ENCODE data around the gene RNF207.

Gene RNF207

DNA sequence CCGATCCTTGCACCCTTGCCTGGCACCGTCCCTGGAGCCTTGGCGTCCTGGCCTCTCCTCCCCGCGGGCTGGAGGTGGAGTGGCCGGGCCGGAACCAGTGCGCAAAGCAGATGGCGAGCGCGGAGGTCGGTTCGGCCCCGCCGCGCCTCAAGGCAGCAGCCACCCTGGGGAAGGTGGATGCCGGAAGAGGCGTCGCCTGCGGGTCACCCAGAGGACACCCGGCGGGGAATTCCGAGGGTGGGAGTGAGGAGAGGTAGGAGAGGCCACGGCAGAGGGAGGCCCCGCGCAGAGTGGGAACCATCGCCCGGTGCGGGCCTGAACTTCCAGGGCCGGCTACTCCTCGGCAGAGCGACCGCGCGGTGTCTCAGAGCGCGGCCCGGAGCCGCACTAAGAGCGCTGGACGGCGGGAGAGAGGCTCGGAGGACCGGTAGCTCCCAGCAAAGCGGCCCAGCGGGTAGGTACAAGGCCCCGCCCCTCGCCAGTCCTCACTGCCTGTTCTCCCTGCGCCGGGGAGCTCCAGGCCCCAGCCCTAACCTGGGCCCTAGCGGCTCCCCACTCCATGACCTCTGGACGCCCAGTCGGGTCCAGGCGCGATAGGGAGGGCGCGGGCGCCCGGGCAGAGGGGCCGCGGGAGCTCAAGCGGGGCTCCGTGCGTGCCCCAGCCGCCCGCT is at the start of gene RNF207:
RNF207 (plus strand) TSS at position 271 of the 671 bp plus-strand sequence. CDS start 417 bp downstream, outside the sequence.
- DNase-seq = peak; percentile 57
- H3K27ac Mint-ChIP-seq = no peak within 1 kb of the TSS
- H3K4me1 Mint-ChIP-seq = peaks cover 12 to 44% of the 10 kb centered on the region in 2 donors
- H3K27me3 Mint-ChIP-seq = peaks cover 31 to 42% of the 10 kb centered on the region in 2 donors
- H3K9me3 Mint-ChIP-seq = no peaks in the 10 kb centered on the region
- H3K4me3 Mint-ChIP-seq = peak within 1 kb of the TSS; percentile 79 to 82
- H3K36me3 Mint-ChIP-seq = peaks cover 4% of the 10 kb centered on the region in 2 donors
- ATAC-seq (replicated peaks) = peak; percentile 66 to 67

DNA sequence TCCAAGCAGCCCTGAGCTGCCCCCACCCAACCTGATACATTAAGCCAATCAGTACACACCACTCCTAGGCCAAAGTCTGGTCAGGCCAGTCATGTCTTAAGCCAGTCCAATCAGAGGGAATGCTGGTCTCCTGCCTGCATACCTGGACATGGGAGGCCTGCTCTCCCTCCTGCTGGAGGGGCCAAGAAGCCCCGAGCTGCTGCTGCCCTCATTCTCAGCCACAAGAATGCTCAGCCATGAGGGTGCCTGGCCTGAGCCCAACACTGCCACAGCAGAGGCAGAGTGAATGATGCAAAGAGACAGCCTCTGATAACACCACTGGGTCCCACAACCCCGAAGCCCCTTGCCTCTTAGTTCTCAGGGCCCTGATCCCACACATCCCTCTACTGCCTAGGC is 48.8 kb upstream of the RNF207 start:
- no peak for DNase-seq
- Mint-ChIP-seq H3K27me3 (peaks cover 15 to 23% of the 10 kb centered on the region in 2 donors), H3K27ac (no peak overlapping the region), H3K36me3 (peaks cover 0 to 5% of the 10 kb centered on the region in 2 donors), H3K9me3 (no peaks in the 10 kb centered on the region), H3K4me3 (no peak overlapping the region), H3K4me1 (no peaks in the 10 kb centered on the region)
- no peak for ATAC-seq (replicated peaks)

GRCh38 chr1:6157528-6158174 is 48.3 kb upstream of the RNF207 start:
- no peak overlapping the region for H3K4me3 Mint-ChIP-seq
- no peak overlapping the region for H3K27ac Mint-ChIP-seq
- no peaks in the 10 kb centered on the region for H3K9me3 Mint-ChIP-seq
- peaks cover 0 to 5% of the 10 kb centered on the region in 2 donors for H3K36me3 Mint-ChIP-seq
- DNase-seq (no peak), ATAC-seq (replicated peaks) (no peak)
- H3K27me3 Mint-ChIP-seq = peaks cover 15 to 23% of the 10 kb centered on the region in 2 donors
- no peaks in the 10 kb centered on the region for H3K4me1 Mint-ChIP-seq

DNA sequence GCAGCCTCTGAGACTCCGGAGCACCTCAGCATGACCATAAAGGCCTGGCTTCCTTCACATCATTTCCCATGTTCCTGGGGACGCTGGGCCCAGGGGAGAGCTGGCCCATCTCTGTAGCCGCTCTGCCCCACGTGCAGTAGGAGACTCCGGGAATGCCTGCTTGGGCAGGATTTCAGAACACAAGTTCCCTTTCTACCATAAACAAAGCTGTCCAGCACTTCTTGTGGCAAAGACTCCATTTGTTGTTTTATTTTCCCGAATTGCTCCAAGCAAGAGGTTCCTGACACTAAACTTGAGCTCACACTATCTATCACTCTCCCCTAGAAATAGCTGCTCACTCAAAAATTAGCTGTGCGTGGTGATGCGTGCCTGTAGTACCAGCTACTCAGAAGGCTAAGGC is 47.7 kb upstream of the RNF207 start:
- Mint-ChIP-seq H3K4me3 (no peak overlapping the region), H3K36me3 (peaks cover 0 to 5% of the 10 kb centered on the region in 2 donors), H3K27me3 (peaks cover 15 to 23% of the 10 kb centered on the region in 2 donors), H3K4me1 (no peaks in the 10 kb centered on the region), H3K9me3 (no peaks in the 10 kb centered on the region), H3K27ac (no peak overlapping the region)
- no peak for ATAC-seq (replicated peaks)
- no peak for DNase-seq

DNA sequence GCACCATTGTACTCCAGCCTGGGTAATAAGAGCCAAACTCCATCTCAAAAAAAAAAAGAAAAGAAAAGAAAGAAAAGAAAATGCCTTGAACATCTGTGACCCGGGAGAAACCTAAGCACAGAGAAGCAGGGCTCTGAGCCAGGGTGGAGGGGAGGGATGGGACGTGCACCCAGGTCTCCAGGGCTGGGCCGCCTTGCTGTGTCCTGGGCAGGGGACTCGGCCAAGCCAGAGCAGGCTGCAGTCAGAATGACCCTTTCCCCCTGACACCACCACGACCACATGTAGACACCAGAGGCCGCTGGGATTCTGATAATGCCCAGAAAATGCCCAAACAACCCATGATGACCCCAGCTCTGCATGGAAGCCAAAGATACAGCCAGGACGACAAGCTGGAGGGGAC is 43.6 kb upstream of the RNF207 start:
- Mint-ChIP-seq H3K27ac (no peak overlapping the region), H3K4me1 (no peaks in the 10 kb centered on the region), H3K9me3 (no peaks in the 10 kb centered on the region), H3K27me3 (peaks cover 26 to 33% of the 10 kb centered on the region in 2 donors), H3K4me3 (no peak overlapping the region), H3K36me3 (peaks cover 0 to 5% of the 10 kb centered on the region in 2 donors)
- ATAC-seq (replicated peaks) (no peak), DNase-seq (no peak)

- peaks cover 29 to 33% of the 10 kb centered on the region in 2 donors for H3K27me3 Mint-ChIP-seq
- no peak for ATAC-seq (replicated peaks)
These were observed 43.1 kb upstream of the RNF207 start for GRCh38 chr1:6162773-6163172.

DNA sequence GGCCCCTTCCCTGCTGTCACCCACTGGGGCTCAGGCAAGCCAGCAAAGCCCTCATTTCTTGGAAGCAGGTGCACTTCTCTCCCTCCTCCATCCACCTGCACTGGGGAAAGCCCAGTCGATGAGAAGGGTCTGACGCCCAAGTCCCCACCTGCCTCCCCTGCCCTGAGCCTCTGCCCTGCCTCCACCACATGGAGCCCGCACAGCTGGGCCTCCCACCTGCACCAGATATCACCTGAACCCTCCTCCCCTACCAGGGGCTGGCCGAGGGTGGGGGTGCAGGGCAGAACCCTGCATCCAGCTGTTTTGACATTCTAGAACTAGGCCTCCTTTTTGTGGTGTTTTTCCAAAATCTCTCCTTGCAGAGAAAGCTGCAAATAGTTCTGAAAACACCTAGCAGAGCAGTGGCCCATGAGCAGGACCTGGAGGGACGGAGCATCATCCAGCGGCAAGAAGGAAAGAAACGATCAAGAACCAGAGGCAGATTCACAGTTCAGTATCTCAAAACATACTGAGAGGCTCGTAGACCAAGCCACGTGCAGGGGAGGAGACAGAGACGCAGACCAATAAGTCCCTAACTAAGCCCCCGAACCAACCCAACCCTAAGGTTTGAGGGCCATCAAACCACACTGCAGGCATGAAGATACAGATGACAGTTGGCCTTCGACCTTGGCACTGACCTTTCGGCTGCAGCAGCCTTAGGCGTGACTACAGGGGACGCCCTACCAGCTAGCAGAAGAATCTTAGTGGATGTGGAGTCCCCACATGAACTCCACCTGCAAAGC is 42.5 kb upstream of the RNF207 start:
- ATAC-seq (replicated peaks) = no peak
- no peaks in the 10 kb centered on the region for H3K9me3 Mint-ChIP-seq
- no peak overlapping the region for H3K27ac Mint-ChIP-seq
- no peak for DNase-seq
- H3K27me3 Mint-ChIP-seq = peaks cover 29 to 33% of the 10 kb centered on the region in 2 donors
- peaks cover 0 to 5% of the 10 kb centered on the region in 2 donors for H3K36me3 Mint-ChIP-seq
- H3K4me3 Mint-ChIP-seq = no peak overlapping the region
- H3K4me1 Mint-ChIP-seq = no peaks in the 10 kb centered on the region

More at GRCh38 chr1:6162773-6163172, 43.1 kb upstream of the RNF207 start:
- Mint-ChIP-seq H3K9me3 (no peaks in the 10 kb centered on the region), H3K4me1 (no peaks in the 10 kb centered on the region), H3K4me3 (no peak overlapping the region), H3K36me3 (peaks cover 0 to 5% of the 10 kb centered on the region in 2 donors), H3K27ac (no peak overlapping the region)
- DNase-seq = no peak

- DNase-seq = no peak
- H3K9me3 Mint-ChIP-seq = no peaks in the 10 kb centered on the region
- peaks cover 0 to 4% of the 10 kb centered on the region in 2 donors for H3K36me3 Mint-ChIP-seq
- no peak overlapping the region for H3K27ac Mint-ChIP-seq
- H3K4me3 Mint-ChIP-seq = no peak overlapping the region
- H3K27me3 Mint-ChIP-seq = peaks cover 28 to 30% of the 10 kb centered on the region in 2 donors
- no peaks in the 10 kb centered on the region for H3K4me1 Mint-ChIP-seq
- no peak for ATAC-seq (replicated peaks)
These were observed 41.8 kb upstream of the RNF207 start for GRCh38 chr1:6163973-6164617.

DNA sequence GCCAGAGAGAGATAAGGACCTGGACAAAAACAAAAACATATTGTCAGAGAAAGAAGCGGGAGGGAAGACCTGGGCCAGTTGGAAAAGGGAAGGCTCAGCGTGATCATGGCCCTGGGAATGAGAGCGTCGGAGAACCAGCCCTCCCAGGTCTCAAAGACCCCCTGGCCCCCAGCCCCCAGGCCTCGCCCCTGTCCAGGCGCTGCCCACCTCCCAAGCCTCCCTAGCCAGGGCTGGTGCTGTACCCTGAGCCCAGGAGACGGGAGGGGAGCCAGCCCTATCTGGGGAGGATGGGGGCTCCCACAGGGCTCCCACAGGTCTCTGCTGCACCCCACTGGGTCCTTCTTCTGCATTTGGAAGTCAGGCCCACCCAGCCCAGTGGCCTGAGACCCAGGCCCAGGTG is 40.9 kb upstream of the RNF207 start:
- Mint-ChIP-seq H3K4me1 (no peaks in the 10 kb centered on the region), H3K27ac (no peak overlapping the region), H3K4me3 (no peak overlapping the region), H3K9me3 (no peaks in the 10 kb centered on the region), H3K27me3 (peaks cover 20 to 30% of the 10 kb centered on the region in 2 donors), H3K36me3 (no peaks in the 10 kb centered on the region)
- no peak for DNase-seq
- no peak for ATAC-seq (replicated peaks)

DNA sequence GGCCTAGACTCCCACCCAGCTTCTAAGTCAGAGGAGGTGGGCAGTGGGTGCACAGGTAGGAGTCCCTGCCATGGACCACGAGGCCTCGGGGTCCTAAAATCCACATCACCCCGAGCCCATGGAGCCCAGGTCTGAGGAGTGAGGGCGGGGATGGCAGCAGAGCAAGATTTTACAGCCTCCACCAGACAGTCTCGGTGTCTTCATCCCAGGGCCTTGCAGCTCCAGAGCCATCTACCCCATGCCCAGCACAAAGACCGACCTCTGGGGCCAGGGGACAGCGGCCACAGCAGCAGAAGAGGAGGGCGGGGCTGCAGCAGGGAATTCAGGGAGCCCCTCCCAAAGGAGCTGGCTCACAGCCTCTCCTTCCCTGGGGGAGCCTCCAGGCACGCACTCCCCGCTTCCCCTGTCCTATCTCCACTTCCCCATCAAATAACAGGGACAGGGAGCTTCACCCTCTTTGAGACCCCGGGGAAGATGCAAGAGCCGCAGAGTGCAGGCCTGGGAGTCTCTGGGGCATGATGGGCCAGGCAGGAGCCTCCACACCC is 40.4 kb upstream of the RNF207 start:
- DNase-seq = no peak
- Mint-ChIP-seq H3K27me3 (peaks cover 20 to 33% of the 10 kb centered on the region in 2 donors), H3K27ac (no peak overlapping the region), H3K36me3 (no peaks in the 10 kb centered on the region), H3K4me3 (no peak overlapping the region), H3K9me3 (no peaks in the 10 kb centered on the region), H3K4me1 (no peaks in the 10 kb centered on the region)
- no peak for ATAC-seq (replicated peaks)

DNA sequence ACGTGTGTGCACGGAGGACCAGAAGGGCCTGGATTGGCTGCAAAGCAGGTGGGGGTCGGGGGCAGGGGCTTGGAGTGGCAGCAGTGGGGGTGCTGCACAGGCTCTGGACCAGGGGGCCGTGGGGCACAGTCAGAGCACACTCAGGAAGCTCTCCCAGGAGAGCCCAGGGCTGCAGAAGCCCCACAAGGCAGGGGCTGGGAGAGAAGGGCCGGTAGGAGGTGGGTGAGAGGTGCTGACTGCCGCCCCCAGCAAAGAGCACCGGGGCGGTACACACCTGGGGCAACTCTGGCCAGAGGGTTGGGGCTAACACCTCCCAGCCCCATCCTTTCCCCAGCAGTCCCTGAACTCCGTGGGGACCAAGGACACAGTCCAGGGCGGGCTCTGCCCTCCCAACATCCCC is 39.7 kb upstream of the RNF207 start:
- Mint-ChIP-seq H3K4me3 (no peak overlapping the region), H3K9me3 (no peaks in the 10 kb centered on the region), H3K4me1 (no peaks in the 10 kb centered on the region), H3K27me3 (peaks cover 15 to 27% of the 10 kb centered on the region in 2 donors), H3K27ac (no peak overlapping the region), H3K36me3 (no peaks in the 10 kb centered on the region)
- ATAC-seq (replicated peaks) (no peak), DNase-seq (no peak)

DNA sequence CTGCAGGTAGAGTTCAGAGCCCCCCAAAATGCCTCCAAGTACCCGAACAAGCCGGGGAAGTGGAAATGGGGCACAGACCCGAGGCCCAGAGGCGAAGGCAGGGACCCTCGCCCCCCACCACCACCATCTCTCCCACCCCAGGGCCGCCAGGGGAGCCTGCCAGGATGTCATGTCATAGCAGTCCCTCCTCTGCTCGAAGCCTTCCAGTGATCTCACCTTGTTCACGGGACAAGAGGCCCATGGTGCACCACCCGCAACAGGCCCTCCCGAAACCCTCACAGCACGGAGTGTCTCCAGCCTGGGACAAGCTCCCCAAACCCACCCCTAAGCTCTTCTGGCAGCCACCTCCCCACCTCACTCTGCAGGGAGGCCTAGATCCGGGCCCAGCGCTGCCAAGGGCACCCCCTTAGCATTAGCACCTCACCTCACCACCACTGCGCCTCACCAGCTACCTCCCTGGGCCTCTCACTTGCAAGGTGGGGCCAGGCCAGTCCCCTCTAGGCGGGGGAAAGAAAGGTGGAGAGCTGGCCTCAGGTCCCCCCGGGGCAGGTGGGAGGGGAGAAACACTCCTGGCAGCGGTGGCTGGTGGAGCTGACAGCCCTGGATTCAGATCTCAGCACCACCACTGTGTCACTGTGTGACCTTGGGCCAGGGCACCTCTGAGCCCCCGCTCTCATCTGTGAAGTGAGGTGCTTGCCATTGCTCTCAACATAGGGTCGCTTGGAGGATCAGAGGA is 39.1 kb upstream of the RNF207 start:
- H3K4me1 Mint-ChIP-seq = no peaks in the 10 kb centered on the region
- no peaks in the 10 kb centered on the region for H3K36me3 Mint-ChIP-seq
- no peak for ATAC-seq (replicated peaks)
- no peak overlapping the region for H3K27ac Mint-ChIP-seq
- no peak overlapping the region for H3K4me3 Mint-ChIP-seq
- DNase-seq = no peak
- no peaks in the 10 kb centered on the region for H3K9me3 Mint-ChIP-seq
- peaks cover 21 to 28% of the 10 kb centered on the region in 2 donors for H3K27me3 Mint-ChIP-seq

GRCh38 chr1:6167391-6168303 is 38.3 kb upstream of the RNF207 start:
- ATAC-seq (replicated peaks) = no peak
- no peak for DNase-seq
- no peak overlapping the region for H3K4me3 Mint-ChIP-seq
- H3K9me3 Mint-ChIP-seq = no peaks in the 10 kb centered on the region
- H3K27me3 Mint-ChIP-seq = peaks cover 21 to 31% of the 10 kb centered on the region in 2 donors
- H3K4me1 Mint-ChIP-seq = no peaks in the 10 kb centered on the region
- H3K27ac Mint-ChIP-seq = no peak overlapping the region
- H3K36me3 Mint-ChIP-seq = no peaks in the 10 kb centered on the region

Data from stimulated activated naive B cell treated with anti-CD40 and anti-IgM and Interleukin-4, amounts not matched to agents 10 μg/mL and 1 μg/mL and 100 μg/mL, for 72 hours (primary cell).